ENCODE data around the gene MLPH.

Gene MLPH, protein sequence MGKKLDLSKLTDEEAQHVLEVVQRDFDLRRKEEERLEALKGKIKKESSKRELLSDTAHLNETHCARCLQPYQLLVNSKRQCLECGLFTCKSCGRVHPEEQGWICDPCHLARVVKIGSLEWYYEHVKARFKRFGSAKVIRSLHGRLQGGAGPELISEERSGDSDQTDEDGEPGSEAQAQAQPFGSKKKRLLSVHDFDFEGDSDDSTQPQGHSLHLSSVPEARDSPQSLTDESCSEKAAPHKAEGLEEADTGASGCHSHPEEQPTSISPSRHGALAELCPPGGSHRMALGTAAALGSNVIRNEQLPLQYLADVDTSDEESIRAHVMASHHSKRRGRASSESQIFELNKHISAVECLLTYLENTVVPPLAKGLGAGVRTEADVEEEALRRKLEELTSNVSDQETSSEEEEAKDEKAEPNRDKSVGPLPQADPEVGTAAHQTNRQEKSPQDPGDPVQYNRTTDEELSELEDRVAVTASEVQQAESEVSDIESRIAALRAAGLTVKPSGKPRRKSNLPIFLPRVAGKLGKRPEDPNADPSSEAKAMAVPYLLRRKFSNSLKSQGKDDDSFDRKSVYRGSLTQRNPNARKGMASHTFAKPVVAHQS

DNA sequence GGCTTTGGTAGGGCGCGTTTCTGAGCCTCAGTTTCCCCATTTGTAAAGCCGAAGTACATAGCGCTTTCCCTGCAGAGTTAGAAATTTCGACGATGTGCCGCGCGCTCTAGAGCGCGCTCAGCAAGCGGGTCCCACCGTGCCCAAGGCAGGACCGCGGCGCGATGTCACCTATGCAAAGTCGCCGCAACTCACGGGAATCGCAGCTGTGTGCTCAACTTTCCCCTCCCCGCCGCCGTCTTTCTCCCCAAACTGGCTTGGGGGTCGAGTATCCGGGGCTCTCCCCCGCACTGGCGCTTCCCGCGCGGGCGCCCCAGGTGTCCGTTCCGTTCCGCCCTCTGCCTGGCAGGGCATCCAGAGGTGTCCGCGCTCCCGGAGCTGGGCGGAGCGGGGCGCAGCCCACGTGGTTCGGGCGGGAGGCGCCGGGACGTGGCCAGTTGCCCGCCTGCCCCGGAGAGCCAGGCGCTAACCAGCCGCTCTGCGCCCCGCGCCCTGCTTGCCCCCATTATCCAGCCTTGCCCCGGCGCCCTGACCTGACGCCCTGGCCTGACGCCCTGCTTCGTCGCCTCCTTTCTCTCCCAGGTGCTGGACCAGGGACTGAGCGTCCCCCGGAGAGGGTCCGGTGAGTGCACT, at the start of gene MLPH:
Gene MLPH (plus strand): TSS at position 433 of the 630 bp plus-strand sequence. CDS start 6,176 bp downstream, outside the sequence.
- Histone ChIP-seq H3K4me3 (peak within 1 kb of the TSS; percentile 64), H3K27ac (no peak within 1 kb of the TSS)
- peak; percentile 49 for DNase-seq (ENCODE audit: low spot score)
- TF ChIP-seq, protein P1, sequence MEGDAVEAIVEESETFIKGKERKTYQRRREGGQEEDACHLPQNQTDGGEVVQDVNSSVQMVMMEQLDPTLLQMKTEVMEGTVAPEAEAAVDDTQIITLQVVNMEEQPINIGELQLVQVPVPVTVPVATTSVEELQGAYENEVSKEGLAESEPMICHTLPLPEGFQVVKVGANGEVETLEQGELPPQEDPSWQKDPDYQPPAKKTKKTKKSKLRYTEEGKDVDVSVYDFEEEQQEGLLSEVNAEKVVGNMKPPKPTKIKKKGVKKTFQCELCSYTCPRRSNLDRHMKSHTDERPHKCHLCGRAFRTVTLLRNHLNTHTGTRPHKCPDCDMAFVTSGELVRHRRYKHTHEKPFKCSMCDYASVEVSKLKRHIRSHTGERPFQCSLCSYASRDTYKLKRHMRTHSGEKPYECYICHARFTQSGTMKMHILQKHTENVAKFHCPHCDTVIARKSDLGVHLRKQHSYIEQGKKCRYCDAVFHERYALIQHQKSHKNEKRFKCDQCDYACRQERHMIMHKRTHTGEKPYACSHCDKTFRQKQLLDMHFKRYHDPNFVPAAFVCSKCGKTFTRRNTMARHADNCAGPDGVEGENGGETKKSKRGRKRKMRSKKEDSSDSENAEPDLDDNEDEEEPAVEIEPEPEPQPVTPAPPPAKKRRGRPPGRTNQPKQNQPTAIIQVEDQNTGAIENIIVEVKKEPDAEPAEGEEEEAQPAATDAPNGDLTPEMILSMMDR (IDR thresholded peaks at IDR 0.05) = no peak

DNA sequence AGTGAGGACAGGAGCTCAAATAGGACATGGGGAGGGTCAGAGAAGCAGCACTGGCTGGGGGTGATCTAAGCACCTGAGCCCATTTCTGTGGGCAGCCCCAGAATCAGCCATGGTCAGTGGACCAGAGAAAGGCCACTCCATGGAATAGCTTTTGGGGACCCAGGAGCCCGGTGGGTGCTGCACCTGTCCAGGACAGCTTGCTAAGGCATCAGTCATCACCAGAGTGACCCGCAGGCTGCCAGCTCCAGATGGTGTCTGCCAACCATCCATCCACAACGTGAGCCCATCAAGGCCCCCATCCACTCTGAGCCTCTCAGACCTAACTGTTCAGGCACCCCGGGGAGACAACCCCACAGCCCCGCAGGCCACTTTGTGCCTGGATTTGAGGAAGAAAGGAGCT, 49.5 kb upstream of the MLPH start:
- Histone ChIP-seq H3K4me3 (no peak overlapping the region), H3K27ac (no peak overlapping the region)
- TF ChIP-seq, protein P1 (IDR thresholded peaks at IDR 0.05) = no peak
- DNase-seq (ENCODE audit: low spot score) = no peak

DNA sequence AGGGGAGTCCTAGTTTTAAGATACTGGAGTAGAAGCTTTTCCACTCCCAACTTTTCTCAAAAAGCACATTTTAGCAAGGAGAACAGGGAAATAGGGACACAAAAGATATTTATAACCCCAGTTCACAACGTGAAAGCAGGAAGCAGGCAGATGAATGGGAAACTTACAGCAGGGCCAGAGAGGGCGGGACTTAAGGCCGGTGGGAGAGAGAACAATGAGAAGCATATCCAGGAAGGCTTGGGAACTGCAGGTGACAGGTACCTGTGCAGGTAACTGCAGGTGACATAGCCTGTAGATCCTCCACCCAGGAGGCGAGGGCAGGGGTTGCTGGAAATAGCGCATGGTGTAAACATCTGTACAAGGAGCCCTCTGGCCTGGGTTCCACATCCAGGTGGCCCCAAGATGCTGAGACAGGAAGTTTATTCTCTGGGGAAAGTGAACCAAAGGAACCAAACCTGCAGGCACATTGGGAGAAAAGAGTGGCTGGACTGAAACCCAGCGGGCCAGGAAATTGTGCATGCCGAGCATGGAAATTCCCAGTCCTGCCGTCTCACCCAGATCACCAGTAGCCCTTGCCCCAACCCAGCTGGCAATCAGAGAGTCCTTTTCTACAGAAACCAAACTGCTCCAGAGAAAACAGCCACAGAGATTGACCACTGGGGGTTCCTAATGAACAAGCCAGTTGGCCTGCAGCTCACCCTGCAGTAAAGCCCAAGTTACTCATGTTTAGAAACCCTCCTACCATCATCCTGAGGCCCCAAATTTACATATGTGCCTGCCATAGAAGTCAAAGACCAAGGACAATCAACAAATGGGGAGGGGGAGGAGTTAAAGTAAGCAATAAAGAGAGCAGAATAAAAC, 48.7 kb upstream of the MLPH start:
- H3K4me3 ChIP-seq = no peak overlapping the region
- no peak for DNase-seq (ENCODE audit: low spot score)
- H3K27ac ChIP-seq = no peak overlapping the region
- TF ChIP-seq, protein P1 (IDR thresholded peaks at IDR 0.05) = no peak

DNA sequence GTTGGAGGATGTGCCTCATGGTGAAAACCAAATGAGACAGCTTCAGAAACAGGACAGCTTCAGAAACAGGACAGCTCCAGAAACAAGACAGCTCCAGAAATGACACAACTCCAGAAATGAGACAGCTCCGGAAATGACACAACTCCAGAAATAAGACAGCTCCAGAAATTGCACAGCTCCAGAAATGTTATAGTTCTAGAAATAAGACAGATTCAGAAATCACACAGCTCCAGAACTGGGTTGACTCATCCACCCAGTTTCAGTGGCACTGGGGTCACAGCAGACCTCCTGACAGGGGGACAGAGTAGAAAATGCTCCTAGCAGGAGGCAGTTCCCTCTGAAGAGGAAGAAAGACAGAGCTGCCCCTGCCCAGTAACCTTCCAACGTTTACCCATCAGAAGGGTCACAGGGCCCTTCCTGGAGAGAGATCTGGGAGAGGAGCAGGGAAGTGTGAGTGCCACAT, 46.2 kb upstream of the MLPH start:
- Histone ChIP-seq H3K4me3 (no peak overlapping the region), H3K27ac (no peak overlapping the region)
- TF ChIP-seq, protein P1 (IDR thresholded peaks at IDR 0.05) = no peak
- DNase-seq (ENCODE audit: low spot score) = no peak

DNA sequence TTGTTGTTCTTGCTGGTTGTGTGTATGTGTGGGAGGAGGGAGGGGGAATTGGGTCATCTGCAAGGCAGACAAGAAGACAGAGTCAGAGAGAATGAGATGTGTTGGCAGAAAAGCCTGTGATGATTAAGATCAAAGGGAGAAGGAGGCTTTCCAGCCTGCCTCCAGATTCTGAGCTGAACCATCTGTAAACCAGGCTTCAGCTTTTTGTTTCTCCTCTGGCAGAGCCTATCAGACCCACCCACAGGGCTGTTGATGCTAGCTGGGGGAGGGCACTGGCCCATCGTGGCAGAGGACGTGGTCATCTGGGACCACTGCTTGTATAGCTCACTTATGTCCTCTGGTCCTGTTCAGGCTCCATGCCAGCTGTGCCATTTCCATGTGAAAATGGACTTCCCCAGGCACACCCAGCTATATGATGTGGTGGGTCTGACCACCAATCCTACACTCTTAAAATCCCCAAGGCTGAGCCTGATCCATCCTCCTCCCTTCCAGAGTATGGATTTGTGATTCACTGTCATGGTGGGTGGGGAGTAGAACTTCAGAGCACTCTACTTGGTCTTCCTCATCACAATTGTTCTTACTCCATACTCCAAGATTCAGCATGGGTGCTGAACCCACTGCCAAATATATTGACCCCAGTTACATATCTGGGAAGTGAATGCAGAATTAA, 45.3 kb upstream of the MLPH start:
- TF ChIP-seq, protein P1 (IDR thresholded peaks at IDR 0.05) = no peak
- Histone ChIP-seq H3K4me3 (no peak overlapping the region), H3K27ac (peak overlapping the region in 1 of 2 donors; percentile 21)
- no peak for DNase-seq (ENCODE audit: low spot score)

DNA sequence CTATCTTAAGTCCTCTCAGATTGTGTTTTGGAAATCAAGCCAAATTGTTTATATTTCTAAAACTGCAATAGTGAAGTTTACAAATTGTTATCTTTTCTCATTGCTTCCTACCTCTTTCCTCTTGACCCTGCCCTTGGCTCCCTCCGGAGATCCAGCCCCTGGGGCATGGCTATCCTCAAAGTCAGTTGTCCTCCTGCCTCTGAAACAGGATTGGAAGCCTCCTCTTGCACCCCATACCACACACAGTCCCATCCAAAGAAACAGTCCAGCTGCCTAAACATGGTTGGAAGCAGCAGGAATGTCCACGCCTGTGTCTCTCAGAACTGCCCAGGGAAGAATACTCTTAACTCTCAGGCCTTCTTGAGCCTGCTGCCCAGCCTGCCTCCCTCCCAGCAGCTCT, 43.0 kb upstream of the MLPH start:
- no peak for DNase-seq (ENCODE audit: low spot score)
- Histone ChIP-seq H3K27ac (no peak overlapping the region), H3K4me3 (no peak overlapping the region)
- TF ChIP-seq, protein P1 (IDR thresholded peaks at IDR 0.05) = no peak

Measured in coronary artery (tissue), 2 donors.